ENCODE results near the gene KIAA1755. TPM values are rescaled to one million over a fixed set of nuclear protein-coding genes. Genes with fewer than 3 reads are reported as not detected.

The KIAA1755 gene
- total RNA-seq, 8 experiments from 2014 or later: 0.05 to 73.6 (median 1.2) TPM

GRCh38 chr20:38217791-38218565 lies 42.6 kb downstream of the KIAA1755 start:
- Histone ChIP-seq H3K27ac (no peak overlapping the region), H3K4me3 (no peak overlapping the region), H3K4me1 (replicated peaks in 1 of 2) (peaks cover 22% of the 10 kb centered on the region in 2 donors)
- in situ Hi-C loops (cut with MboI; ENCODE audit: low pct_unique_long_range_greater_than_20kb in 2 of 9, low sequenced_read_pairs in 9 of 9, unreplicated experiment in 9 of 9): loop anchor here in 3 of 9 experiments (25.0 kb wide), 2 partner anchors 156 to 656 kb away; no protein-coding TSS in a partner anchor
- WGBS, 10 experiments: 33 to 100% (median 67%) methylated on average over 1 to 10 of the region's 15 CpGs; no CpG with 5 or more reads in 1 of the 10 experiments
- peak in 4 of 8 experiments; percentile 12 to 59 (median 39) for ATAC-seq (replicated peaks in 6 of 8)

GRCh38 chr20:38216746-38217595 lies 43.6 kb downstream of the KIAA1755 start:
- no peak overlapping the region for H3K27ac ChIP-seq
- H3K4me3 ChIP-seq: no peak overlapping the region
- no peak for ATAC-seq (replicated peaks in 6 of 8)
- in situ Hi-C loops (cut with MboI; ENCODE audit: low pct_unique_long_range_greater_than_20kb in 2 of 9, low sequenced_read_pairs in 9 of 9, unreplicated experiment in 9 of 9): loop anchor here in 3 of 9 experiments (25.0 kb wide), 2 partner anchors 155 to 655 kb away; no protein-coding TSS in a partner anchor
- WGBS, 10 experiments: 14 to 100% (median 80%) methylated on average over 1 to 3 of the region's 24 CpGs; no CpG with 5 or more reads in 5 of the 10 experiments
- peaks cover 22% of the 10 kb centered on the region in 2 donors for H3K4me1 ChIP-seq (replicated peaks in 1 of 2)

- H3K4me1 ChIP-seq (replicated peaks in 1 of 2): peaks cover 24% of the 10 kb centered on the region in 2 donors
- no peak overlapping the region for H3K27ac ChIP-seq
- 70 to 91% (median 81%) methylated on average over 2 to 4 of the region's 6 CpGs; no CpG with 5 or more reads in 7 of the 10 experiments for WGBS, 10 experiments
- in situ Hi-C loops (cut with MboI; ENCODE audit: low pct_unique_long_range_greater_than_20kb in 2 of 9, low sequenced_read_pairs in 9 of 9, unreplicated experiment in 9 of 9): loop anchor here in 3 of 9 experiments (25.0 kb wide), 2 partner anchors 154 to 654 kb away; no protein-coding TSS in a partner anchor
- no peak overlapping the region for H3K4me3 ChIP-seq
- ATAC-seq (replicated peaks in 6 of 8): no peak
Observed at GRCh38 chr20:38216201-38216600, 44.3 kb downstream of the KIAA1755 start.

GRCh38 chr20:38215194-38216182 lies 45.0 kb downstream of the KIAA1755 start:
- Histone ChIP-seq H3K4me3 (no peak overlapping the region), H3K27ac (peak overlapping the region; percentile 59 to 63), H3K4me1 (replicated peaks in 1 of 2) (peaks cover 30 to 31% of the 10 kb centered on the region in 2 donors)
- in situ Hi-C loops (cut with MboI; ENCODE audit: low pct_unique_long_range_greater_than_20kb in 2 of 9, low sequenced_read_pairs in 9 of 9, unreplicated experiment in 9 of 9): loop anchor here in 3 of 9 experiments (25.0 kb wide), 2 partner anchors 153 to 653 kb away; no protein-coding TSS in a partner anchor
- 57 to 100% (median 91%) methylated on average over 2 to 14 of the region's 23 CpGs; no CpG with 5 or more reads in 4 of the 10 experiments for WGBS, 10 experiments
- ATAC-seq (replicated peaks in 6 of 8): no peak

GRCh38 chr20:38214256-38215193 lies 46.0 kb downstream of the KIAA1755 start:
- Histone ChIP-seq H3K4me1 (replicated peaks in 1 of 2) (peaks cover 31 to 33% of the 10 kb centered on the region in 2 donors), H3K4me3 (no peak overlapping the region), H3K27ac (peak overlapping the region; percentile 63 to 74)
- in situ Hi-C loops (cut with MboI; ENCODE audit: low pct_unique_long_range_greater_than_20kb in 2 of 9, low sequenced_read_pairs in 9 of 9, unreplicated experiment in 9 of 9): loop anchor here in 3 of 9 experiments (25.0 kb wide), 2 partner anchors 152 to 652 kb away; no protein-coding TSS in a partner anchor
- WGBS, 10 experiments: 7 to 89% (median 34%) methylated on average over 3 to 16 of the region's 19 CpGs; no CpG with 5 or more reads in 1 of the 10 experiments
- peak in 6 of 8 experiments; percentile 39 to 92 (median 86) for ATAC-seq (replicated peaks in 6 of 8)

- Histone ChIP-seq H3K27ac (peak overlapping the region in 1 of 2 donors; percentile 74), H3K4me3 (no peak overlapping the region), H3K4me1 (replicated peaks in 1 of 2) (peaks cover 31 to 33% of the 10 kb centered on the region in 2 donors)
- 96 to 100% methylated on average over 2 to 4 of the region's 5 CpGs; no CpG with 5 or more reads in 8 of the 10 experiments for WGBS, 10 experiments
- in situ Hi-C loops (cut with MboI; ENCODE audit: low pct_unique_long_range_greater_than_20kb in 2 of 9, low sequenced_read_pairs in 9 of 9, unreplicated experiment in 9 of 9): loop anchor here in 3 of 9 experiments (25.0 kb wide), 2 partner anchors 151 to 651 kb away; no protein-coding TSS in a partner anchor
- ATAC-seq (replicated peaks in 6 of 8): no peak
Observed at GRCh38 chr20:38213607-38213940, 47.0 kb downstream of the KIAA1755 start.

GRCh38 chr20:38212806-38213606 lies 47.5 kb downstream of the KIAA1755 start:
- Histone ChIP-seq H3K4me1 (replicated peaks in 1 of 2) (peaks cover 31 to 33% of the 10 kb centered on the region in 2 donors), H3K27ac (no peak overlapping the region), H3K4me3 (no peak overlapping the region)
- in situ Hi-C loops (cut with MboI; ENCODE audit: low pct_unique_long_range_greater_than_20kb in 2 of 9, low sequenced_read_pairs in 9 of 9, unreplicated experiment in 9 of 9): loop anchor here in 3 of 9 experiments (25.0 kb wide), 2 partner anchors 151 to 651 kb away; no protein-coding TSS in a partner anchor
- WGBS, 10 experiments: 47 to 100% (median 71%) methylated on average over 2 to 5 of the region's 18 CpGs; no CpG with 5 or more reads in 5 of the 10 experiments
- ATAC-seq (replicated peaks in 6 of 8): no peak

GRCh38 chr20:38211200-38212097 lies 49.1 kb downstream of the KIAA1755 start:
- Histone ChIP-seq H3K27ac (no peak overlapping the region), H3K4me3 (no peak overlapping the region), H3K4me1 (replicated peaks in 1 of 2) (peaks cover 31 to 33% of the 10 kb centered on the region in 2 donors)
- no peak for ATAC-seq (replicated peaks in 6 of 8)
- in situ Hi-C loops (cut with MboI; ENCODE audit: low pct_unique_long_range_greater_than_20kb in 2 of 9, low sequenced_read_pairs in 9 of 9, unreplicated experiment in 9 of 9): loop anchor here in 3 of 9 experiments (25.0 kb wide), 2 partner anchors 149 to 649 kb away; no protein-coding TSS in a partner anchor
- 25 to 88% (median 70%) methylated on average over 1 to 3 of the region's 9 CpGs; no CpG with 5 or more reads in 3 of the 10 experiments for WGBS, 10 experiments

- no peak overlapping the region for H3K4me3 ChIP-seq
- H3K4me1 ChIP-seq (replicated peaks in 1 of 2): peaks cover 30 to 33% of the 10 kb centered on the region in 2 donors
- no peak overlapping the region for H3K27ac ChIP-seq
- 0 to 40% (median 34%) methylated on average over 1 to 4 of the region's 6 CpGs; no CpG with 5 or more reads in 6 of the 10 experiments for WGBS, 10 experiments
- peak in 6 of 8 experiments; percentile 14 to 93 (median 48) for ATAC-seq (replicated peaks in 6 of 8)
- in situ Hi-C loops (cut with MboI; ENCODE audit: low pct_unique_long_range_greater_than_20kb in 2 of 9, low sequenced_read_pairs in 9 of 9, unreplicated experiment in 9 of 9): loop anchor here in 3 of 9 experiments (25.0 kb wide), 2 partner anchors 148 to 648 kb away; no protein-coding TSS in a partner anchor
Observed at GRCh38 chr20:38210741-38211140, 49.8 kb downstream of the KIAA1755 start.
